ENCODE results near the gene SELENOO.

DNA sequence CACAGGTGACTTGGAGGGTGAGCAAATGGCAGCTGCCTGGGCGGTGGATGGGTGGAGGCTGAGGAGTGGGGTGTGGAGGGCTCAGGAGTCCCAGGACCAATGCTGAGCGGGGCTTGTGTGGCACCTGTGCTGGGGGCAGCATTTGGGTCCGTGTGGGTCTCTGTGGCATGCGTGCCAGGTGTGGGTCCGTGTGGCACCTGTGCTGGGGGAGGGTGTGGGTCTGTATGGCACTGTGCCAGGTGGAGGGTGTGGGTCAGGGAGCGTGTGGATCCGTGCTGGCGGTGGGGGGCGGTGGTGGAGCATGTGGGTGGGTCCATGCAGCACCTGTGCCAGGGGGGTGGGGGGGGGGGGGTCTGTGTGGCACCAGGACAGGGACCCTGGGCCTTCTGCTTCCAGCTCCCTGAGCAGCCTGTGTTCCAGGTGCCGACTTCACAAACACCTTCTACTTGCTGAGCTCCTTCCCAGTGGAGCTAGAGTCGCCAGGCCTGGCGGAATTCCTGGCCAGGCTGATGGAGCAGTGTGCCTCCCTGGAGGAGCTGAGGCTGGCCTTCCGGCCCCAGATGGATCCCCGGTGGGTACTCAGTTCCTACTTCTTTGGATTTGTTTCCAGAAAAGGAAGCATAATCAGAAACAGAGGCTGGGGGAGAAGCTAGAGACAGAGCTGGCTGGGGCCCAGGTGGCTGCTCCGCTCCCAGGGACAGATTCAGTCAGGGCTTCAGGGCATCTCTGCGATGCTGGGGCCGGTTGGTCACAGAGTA lies 14.7 kb downstream of the SELENOO start:
- TF ChIP-seq, protein P1, sequence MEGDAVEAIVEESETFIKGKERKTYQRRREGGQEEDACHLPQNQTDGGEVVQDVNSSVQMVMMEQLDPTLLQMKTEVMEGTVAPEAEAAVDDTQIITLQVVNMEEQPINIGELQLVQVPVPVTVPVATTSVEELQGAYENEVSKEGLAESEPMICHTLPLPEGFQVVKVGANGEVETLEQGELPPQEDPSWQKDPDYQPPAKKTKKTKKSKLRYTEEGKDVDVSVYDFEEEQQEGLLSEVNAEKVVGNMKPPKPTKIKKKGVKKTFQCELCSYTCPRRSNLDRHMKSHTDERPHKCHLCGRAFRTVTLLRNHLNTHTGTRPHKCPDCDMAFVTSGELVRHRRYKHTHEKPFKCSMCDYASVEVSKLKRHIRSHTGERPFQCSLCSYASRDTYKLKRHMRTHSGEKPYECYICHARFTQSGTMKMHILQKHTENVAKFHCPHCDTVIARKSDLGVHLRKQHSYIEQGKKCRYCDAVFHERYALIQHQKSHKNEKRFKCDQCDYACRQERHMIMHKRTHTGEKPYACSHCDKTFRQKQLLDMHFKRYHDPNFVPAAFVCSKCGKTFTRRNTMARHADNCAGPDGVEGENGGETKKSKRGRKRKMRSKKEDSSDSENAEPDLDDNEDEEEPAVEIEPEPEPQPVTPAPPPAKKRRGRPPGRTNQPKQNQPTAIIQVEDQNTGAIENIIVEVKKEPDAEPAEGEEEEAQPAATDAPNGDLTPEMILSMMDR (IDR thresholded peaks at IDR 0.05) = no peak
- no peak for TF ChIP-seq EP300 (IDR thresholded peaks at IDR 0.05)

Data from ovary (tissue), 3 donors.